ENCODE results near the gene SCAI. TPM values are rescaled to one million over a fixed set of nuclear protein-coding genes. Genes with fewer than 3 reads are reported as not detected.

SCAI gene
- total RNA-seq, 1 experiment from 2014 or later: 15.5 TPM

- Histone ChIP-seq H3K9me3 (ENCODE audit: control insufficient read depth, low read depth, low read length) (no peaks in the 10 kb centered on the region), H3K79me1 (ENCODE audit: insufficient read depth, low read depth, low read length, poor library complexity, severe bottlenecking) (no peaks in the 10 kb centered on the region), H2BK5ac (ENCODE audit: insufficient read length, low read length) (no peak within 1 kb of the TSS), H3K23me2 (ENCODE audit: insufficient read length, low read depth, low read length, poor library complexity, severe bottlenecking) (peaks cover 8% of the 10 kb centered on the region), H2AFZ (ENCODE audit: low read length) (no peak within 1 kb of the TSS), H3K27me3 (ENCODE audit: insufficient read depth, low read length) (no peaks in the 10 kb centered on the region), H3K4me2 (ENCODE audit: insufficient read depth, insufficient read length, low read length) (peak within 1 kb of the TSS; percentile 86), H3K18ac (ENCODE audit: insufficient read length, low read depth, low read length) (peak within 1 kb of the TSS; percentile 87), H3K27ac (ENCODE audit: insufficient read length, low read depth, low read length) (peak within 1 kb of the TSS; percentile 18), H3K14ac (ENCODE audit: insufficient read depth, low read length) (peak within 1 kb of the TSS; percentile 85), H2AK5ac (ENCODE audit: insufficient read length, low read length) (no peak within 1 kb of the TSS), H4K8ac (replicated peaks; ENCODE audit: insufficient read length, low read depth, low read length) (no peak within 1 kb of the TSS), H3K4me1 (ENCODE audit: insufficient read depth, low read length) (no peaks in the 10 kb centered on the region), H3T11ph (ENCODE audit: low read length) (no peak within 1 kb of the TSS), H2BK12ac (ENCODE audit: insufficient read length, low read depth, low read length) (no peak within 1 kb of the TSS), H4K5ac (ENCODE audit: insufficient read length, low read depth, low read length) (no peak within 1 kb of the TSS), H2BK120ac (ENCODE audit: low read depth, low read length, poor library complexity, severe bottlenecking) (no peak within 1 kb of the TSS), H3K23ac (ENCODE audit: insufficient read length, low read depth, low read length) (no peak within 1 kb of the TSS), H3K4ac (ENCODE audit: low read depth, low read length) (no peak within 1 kb of the TSS), H4K20me1 (ENCODE audit: control insufficient read depth, insufficient read depth, insufficient read length) (no peaks in the 10 kb centered on the region), H3K79me2 (ENCODE audit: insufficient read depth, low read length) (peaks cover 16% of the 10 kb centered on the region; the same call in 1 of the 2 replicates), H3K56ac (ENCODE audit: insufficient read length, low read depth, low read length) (no peak within 1 kb of the TSS), H3K9ac (ENCODE audit: extremely low read depth, insufficient read length, low read length) (peak within 1 kb of the TSS; percentile 90), H2BK15ac (ENCODE audit: low read depth, low read length) (no peak within 1 kb of the TSS), H4K91ac (ENCODE audit: insufficient read length, low read depth, low read length) (no peak within 1 kb of the TSS), H2BK20ac (ENCODE audit: low read depth, low read length, poor library complexity, severe bottlenecking) (no peak within 1 kb of the TSS)
- no peaks in the 10 kb centered on the region for H3K27me3 Mint-ChIP-seq (ENCODE audit: low read depth)
- TF ChIP-seq, protein P1, sequence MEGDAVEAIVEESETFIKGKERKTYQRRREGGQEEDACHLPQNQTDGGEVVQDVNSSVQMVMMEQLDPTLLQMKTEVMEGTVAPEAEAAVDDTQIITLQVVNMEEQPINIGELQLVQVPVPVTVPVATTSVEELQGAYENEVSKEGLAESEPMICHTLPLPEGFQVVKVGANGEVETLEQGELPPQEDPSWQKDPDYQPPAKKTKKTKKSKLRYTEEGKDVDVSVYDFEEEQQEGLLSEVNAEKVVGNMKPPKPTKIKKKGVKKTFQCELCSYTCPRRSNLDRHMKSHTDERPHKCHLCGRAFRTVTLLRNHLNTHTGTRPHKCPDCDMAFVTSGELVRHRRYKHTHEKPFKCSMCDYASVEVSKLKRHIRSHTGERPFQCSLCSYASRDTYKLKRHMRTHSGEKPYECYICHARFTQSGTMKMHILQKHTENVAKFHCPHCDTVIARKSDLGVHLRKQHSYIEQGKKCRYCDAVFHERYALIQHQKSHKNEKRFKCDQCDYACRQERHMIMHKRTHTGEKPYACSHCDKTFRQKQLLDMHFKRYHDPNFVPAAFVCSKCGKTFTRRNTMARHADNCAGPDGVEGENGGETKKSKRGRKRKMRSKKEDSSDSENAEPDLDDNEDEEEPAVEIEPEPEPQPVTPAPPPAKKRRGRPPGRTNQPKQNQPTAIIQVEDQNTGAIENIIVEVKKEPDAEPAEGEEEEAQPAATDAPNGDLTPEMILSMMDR (conservative IDR thresholded peaks at IDR 0.05): peak; percentile 72
- H3K36me3 Mint-ChIP-seq (ENCODE audit: insufficient read depth in 1 of 3, low read depth in 3 of 3): peaks cover 0 to 2% (median 2%) of the 10 kb centered on the region in 3 experiments; a peak in 3 of 7 replicates
- no peaks in the 10 kb centered on the region for H3K9me3 Mint-ChIP-seq
- no CpG with 5 or more reads among the region's 82 CpGs for WGBS (ENCODE audit: extremely low coverage, insufficient read length, low lambda C conversion rate)
- H3K4me3 Mint-ChIP-seq: peak within 1 kb of the TSS; percentile 93 to 97
- peak within 1 kb of the TSS; percentile 93 to 97 (median 96) for H3K27ac Mint-ChIP-seq
- peaks cover 5 to 17% of the 10 kb centered on the region in 2 experiments for H3K4me1 Mint-ChIP-seq
- DNase-seq: peak; percentile 96
These were observed 46.3 kb upstream of the SCAI start, which contains the start of gene PPP6C for GRCh38 chr9:125189361-125190289. TSS of gene PPP6C (minus strand) at chr9:125189803. CDS start at chr9:125189718, 85 bp downstream.

Data from H9 (cell line).